AG08396 (cell line): ENCODE measurements around the gene CPNE8.

ENCODE experiments used
- DNase-seq: peaks from one replicate; pipeline ENCODE4 v3.0.0; 2012; ENCODE audit warnings: low spot score, mixed read lengths

The CPNE8 gene

DNA sequence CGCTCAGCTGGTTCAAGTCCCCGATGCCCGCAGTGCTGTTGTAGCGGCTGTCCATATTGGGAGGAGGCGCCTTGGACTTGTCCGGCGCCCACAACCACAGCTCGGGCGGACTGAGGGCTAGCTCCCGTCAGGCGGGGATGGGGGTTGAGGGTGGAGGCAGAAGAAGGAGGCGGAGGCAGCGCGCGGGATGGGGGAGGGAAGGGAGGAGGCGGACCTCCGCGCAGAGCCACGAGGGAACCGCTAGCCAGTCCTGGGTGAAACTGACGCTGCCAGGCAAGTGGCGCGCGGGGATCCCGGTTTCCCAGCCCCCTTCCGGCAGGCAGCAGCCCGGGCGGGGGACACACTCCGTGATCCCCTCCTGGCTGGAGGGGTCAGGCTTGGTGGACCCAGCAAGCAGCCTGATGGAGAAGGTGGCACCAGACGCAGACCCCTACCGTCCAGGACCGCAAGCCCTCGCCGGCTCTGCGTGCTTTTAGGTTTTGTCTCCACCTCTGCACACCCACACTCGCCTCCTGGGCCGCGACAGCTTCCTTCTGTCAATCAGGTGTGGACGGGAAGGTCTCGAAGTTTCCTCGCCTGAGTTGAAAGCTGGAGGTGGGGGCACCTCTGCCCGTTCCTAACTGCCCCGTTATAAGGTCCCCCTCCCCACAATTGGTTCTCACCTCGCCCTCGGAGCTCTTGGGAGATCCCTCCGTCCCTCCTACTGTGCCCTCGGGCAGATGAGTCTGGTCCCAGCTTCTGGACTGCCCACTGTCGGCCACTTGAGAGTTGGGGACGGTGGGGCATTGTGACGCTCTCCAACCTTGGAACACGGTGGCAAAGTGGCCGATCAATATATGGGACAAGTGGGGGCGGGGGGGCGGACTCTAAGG, at the start of gene CPNE8:
Gene CPNE8, minus strand, starts transcription at position 112 of the 872 bp plus-strand sequence. Its CDS starts 57 bp downstream, at position 55.
- DNase-seq, result peak; percentile 87

DNA sequence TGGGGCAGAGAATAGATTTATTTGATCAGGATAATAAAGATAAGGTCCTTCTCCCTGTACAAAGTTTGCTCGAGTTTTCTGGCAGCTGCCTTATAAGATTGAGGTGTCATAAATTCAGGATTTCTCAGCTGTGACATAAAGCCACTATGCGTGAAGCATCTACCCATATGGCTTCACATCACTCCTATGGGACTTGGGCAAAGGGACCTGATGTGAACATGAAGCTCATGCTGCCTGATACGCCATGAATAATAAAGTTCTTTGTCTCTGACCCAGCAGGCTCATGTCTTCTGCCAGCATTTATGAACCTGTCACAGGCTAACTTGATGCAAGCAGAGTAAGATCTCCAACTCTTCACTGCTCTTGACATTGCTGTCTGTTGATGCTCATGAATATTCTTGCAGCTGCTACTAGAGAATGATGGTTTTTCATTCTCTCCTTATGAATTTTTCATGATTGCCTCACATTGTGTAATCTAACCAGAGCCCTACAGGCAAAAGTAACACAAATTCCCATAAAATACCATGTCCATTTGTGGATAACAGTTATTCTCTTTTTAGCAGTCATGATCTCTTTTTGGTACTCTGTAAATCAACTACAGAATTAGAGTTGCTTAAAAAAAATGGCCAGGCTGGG, 49.0 kb upstream of the CPNE8 start:
- DNase-seq, result no peak

DNA sequence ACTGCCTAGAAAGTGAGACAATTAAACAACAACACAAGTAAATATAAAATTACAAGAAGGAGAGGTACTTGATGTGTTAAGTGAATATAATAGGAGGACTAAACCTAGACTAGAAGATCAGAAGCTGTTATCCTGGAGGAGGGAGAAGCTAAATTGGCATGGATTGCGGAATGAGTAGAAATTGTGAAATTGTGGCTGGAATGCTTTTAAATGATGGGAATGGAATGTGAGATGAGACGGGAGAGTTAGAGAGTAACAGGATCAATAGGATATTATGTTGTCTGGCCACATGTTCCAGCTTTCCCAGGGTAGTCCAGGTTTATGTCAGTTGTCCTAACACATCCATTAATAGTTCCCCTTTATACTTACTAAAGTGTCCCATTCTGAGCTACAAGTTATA, 44.0 kb upstream of the CPNE8 start:
- no peak for DNase-seq

DNA sequence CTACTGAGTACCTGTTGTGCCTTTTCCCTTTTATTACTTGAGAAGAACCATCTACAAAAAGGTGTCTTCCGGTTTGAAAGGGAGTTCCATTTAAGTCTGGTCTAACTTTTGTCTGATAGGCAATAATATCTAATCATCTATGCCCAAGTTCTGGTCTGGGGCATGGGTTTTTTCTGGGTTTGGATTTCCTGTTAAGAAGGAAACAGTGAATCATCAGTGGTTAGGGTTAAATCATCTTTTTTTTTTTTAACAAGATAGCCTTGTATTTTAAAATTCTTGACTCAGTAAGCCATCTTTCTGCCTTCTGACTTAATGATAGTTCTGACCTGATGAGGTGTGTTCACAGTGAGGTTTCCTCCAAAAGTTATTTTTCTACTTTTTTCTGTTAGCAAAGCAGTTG, 29.3 kb upstream of the CPNE8 start:
- no peak for DNase-seq

DNA sequence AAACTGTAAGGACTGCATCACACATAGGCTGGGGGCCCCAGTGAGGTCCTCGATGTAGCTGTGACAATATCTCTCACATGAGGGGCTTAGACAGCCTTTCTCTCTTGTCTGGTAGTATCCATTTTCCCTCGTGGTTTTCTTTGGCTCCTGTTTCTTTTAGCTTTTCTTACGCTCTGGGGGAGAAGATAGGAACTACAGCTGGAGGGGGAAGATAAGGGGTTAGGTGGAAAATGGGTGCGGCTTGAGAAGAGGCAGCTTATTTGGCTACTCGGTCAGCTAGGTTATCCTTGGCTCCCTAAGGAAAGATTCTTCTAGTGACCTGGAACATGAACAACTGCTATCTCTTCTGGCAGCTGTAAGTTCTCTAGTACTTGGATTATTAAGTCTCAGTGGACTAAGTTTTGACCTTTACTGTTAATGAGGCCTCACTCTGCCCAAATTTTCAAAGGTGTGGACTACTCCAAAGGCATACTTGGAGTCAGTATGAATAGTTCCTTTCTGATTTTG, 28.7 kb upstream of the CPNE8 start:
- DNase-seq, result no peak

DNA sequence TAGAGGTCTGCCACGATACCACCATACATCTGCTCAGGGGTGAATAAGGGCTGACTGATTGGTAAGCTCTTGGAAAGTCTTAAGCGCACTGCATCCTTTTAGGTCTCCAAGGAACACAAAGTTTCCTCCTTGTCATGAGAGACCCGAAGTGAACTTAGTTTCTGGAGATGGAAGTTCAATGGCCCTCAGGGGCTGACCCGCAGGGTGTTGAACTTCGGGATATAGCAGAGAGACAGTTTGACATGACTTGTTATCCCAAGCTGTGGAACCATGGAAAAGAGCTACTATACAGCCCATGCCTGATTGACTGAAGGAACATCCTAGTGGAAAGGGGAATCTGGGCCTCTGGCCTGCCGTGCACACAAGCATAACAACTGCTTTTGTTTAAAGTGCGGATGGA, 26.9 kb upstream of the CPNE8 start:
- DNase-seq, result no peak

DNA sequence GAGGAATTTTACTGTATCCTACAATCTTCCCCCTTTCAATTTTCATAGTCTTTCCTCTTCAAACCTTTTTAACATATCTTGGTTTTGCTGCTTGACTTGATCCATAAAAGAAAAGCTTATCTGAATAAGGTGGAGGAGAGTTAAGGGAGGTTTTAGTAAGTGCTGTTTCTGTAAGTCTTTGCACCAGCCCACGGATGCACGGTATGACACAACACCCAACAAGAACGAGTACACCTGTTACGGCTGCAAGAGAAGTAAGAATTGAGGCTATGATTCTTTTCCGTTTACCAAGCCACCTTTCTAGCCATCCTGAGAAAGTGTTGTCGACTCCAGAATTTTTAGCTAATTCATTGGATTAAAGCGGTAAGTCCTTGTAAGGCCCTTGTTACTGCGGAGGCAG, 26.1 kb upstream of the CPNE8 start:
- DNase-seq, result no peak

DNA sequence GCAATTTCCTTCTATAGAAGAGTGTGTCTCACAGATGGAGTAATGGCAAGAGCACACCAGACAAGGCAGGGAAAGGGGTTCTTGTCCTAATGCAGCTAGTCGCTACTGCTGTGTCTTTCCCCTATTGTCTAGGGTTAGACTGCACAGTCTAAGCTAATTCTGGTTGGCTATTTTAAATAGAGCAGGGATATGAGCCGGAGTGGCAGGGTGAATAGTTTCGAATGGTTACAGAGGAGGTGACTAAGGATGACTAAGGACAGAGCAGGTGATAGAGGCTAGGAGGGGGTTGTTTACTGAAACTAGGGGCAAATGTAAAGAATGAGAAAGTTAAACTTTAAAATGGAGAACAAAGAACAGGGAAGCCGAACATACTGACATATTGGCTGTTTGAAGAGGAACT, 25.6 kb upstream of the CPNE8 start:
- no peak for DNase-seq

DNA sequence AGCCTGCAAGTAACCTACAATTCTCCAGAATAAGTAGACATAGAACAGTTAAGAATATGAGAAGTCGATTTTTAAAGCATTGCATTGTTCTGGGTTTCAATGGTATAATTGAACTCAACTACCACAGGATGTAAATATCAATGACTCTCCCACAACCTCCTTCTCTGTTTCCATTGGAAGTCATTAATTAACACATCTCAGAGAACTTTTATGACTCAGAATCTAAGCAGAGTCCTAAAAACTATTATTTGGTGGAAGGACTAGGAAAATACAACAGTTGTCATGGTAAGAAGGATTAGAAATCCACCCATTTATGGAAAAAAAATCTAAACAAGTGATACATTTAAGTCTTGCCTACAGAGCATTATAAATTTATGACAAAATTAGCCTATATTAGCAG, 21.1 kb upstream of the CPNE8 start:
- DNase-seq, result no peak

DNA sequence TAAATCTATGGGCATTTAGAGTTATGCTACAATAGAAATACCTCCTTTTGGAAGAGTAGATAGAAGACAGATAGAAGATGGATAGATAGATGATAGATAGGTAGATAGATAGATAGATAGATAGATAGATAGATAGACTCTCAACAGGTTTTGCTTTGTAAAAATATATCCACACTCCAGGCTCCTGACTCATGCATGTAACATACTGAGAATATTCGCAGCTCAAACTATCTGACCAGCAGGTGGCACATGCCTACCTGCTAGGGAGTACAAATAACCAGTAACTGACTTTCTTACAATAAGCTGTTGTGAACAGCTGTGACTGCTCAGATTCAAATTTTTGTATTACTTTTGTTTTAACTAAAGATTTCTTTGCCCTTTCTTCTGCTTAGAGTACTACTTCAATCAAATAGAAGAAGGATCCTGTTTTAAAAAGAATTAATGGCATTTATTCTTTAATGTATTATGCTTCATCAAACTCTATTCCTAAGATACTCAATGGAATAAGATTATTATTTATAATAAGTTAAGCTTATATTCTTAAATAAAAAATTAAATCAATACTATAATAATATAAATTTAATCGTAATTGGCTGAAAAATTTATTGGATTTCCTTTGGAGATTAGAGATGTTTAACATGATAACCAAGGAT, 15.8 kb upstream of the CPNE8 start:
- peak; percentile 18 for DNase-seq

DNA sequence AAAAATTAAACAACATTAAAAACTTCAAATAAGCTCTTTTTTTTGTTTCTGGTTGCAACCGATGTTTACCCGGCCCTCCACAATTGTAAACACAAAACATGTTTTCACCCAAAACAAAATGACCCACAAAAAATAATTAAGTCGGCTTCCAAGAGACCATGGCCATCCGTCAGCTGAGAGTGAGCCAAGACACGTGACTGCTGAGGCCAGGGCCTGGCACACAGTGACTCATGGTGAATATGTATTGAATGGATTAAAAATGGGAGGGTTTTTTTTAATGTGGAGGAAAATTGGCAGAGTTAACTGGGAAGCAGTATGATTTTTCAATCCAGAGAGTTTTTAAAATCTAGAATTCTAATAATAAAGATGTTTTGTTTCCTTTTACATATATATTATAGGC, 13.8 kb upstream of the CPNE8 start:
- peak; percentile 13 for DNase-seq

DNA sequence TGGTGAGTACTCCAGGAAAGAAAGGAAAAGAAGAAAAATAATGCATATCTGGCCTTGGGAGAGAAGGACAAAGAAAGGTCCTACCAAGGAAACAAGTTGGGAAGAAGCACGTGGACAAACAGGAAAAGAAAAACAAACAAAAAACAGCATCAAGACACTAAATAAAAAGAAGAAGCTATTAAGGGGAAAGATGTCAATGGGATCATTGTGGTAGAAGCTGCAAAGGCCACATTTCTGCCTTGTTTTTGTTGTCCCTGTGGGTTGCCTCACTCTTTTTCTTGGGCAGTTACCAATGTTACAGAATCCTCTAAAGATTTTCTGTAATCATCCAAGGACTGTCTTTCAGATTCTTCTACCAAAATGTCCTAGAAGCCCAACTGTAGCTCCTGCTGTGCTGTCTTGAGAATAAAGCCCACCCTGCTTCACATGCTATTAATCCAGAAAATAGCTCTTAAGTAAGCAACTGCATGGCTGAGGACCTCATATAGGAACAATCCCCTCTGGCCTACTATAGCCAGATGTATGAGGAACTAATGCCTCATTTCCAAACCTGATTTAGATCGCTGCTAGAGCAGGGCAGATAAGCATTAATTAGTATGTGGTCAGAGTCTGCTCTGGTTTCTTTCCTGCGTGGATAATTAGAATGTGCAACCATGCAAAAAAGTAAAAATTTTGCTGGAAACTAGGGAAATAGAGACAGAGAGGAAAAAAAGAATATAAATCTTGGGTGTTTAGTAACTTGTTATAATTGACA, 10.2 kb upstream of the CPNE8 start:
- no peak for DNase-seq

DNA sequence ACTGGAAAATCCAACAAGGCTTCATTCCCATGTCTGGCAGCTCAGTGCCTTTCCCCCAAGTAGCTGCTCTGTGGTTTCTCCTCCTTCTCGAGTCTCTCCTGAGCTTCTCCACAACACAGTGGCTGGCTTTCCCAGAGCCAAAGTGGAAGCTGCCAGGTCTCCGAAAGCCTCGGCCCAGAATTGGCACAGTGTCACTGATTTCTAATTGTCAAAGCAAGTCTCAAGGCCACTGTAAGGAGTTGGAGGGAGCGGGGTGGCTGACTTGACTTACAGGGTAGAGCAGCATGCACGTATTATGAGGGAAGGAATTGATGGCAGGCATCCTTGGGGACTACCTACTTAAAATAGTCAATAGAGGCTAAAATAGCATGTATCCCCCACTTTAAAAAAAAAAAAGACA, 6.7 kb upstream of the CPNE8 start:
- no peak for DNase-seq

DNA sequence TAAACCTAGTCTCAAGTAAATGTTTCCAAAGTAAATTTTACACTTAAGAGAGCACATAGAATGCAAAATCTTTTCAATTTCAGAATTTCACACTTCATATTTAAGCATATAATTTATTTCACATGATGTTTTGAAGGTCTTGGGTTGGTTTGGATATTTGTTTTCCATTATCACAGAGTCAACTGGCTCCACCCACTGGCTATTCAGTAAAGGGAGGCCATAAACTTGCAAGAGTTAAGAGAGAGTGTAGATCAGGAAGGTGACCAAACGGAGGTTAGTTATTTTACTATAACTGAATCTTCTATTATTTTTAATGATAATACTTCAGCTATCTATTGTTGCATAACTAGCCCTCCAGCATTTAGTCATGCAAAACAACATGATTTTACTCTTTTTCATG, 6.2 kb upstream of the CPNE8 start:
- DNase-seq, result no peak

DNA sequence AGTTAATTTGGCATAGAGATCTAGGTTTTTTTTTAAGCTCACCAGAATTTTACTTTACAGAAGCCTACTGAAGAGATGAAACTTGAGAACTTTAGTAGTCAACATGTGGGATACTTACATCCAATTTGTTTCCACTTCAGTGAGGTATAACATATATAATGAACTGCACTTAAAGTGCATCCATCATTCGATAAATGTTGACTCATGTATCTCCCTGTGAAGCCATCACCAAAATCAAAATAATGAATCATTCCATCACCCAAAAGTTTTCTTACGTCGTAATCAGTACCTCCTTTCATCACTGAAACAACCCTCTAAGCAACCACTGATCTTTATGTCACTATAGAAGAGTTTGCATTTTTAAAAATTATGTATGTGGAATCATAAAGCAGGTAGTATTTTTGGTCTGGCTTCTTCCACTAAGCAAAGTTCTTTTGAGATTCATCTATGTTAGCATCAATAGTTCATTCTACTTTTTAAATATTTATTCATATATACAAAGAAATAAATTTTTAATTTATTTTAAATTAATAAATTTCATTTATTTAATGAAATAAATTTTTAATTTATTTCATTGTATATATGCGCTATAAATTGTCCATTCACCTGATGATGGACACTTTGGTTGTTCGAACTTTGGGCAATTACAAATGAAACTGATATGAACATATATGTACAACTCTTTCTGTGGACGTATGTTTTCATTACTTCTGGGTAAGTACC, 2.0 kb upstream of the CPNE8 start:
- no peak for DNase-seq

DNA sequence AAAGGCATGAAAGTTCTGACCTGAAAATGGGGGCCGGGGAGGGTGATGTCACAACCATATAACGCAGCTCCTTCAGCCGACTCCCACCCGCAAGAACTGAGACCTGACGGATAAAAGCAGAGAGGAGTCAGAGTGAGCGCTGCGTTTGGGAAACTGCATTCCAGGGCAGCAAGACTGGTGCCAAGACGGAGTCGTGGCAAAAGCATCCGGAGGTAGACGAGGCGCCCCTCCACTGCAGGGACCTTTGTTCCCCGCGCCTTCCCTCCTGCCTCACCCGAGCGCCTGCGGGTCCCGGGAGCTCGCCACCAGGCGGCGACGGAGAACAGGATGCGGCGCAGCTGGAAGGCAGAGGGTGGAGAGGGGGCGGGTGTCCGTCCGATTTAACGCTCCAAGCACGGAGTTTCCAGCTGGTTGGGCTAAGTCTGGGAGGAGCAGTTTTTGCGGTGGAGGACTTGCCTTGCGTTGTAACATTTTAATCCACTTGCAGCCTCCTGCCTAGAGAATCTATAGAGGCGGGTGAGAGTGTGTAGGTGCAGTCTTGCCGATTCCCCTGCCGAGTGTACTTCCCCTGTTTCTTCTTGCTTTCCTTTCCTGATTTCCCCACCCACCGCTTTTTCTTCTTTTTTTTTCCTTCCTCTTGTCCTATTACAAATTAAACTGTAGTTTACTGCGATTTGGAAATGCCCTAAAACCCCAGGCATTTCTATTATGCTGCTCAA, 1.2 kb upstream of the CPNE8 start:
- DNase-seq, result peak; percentile 90

DNA sequence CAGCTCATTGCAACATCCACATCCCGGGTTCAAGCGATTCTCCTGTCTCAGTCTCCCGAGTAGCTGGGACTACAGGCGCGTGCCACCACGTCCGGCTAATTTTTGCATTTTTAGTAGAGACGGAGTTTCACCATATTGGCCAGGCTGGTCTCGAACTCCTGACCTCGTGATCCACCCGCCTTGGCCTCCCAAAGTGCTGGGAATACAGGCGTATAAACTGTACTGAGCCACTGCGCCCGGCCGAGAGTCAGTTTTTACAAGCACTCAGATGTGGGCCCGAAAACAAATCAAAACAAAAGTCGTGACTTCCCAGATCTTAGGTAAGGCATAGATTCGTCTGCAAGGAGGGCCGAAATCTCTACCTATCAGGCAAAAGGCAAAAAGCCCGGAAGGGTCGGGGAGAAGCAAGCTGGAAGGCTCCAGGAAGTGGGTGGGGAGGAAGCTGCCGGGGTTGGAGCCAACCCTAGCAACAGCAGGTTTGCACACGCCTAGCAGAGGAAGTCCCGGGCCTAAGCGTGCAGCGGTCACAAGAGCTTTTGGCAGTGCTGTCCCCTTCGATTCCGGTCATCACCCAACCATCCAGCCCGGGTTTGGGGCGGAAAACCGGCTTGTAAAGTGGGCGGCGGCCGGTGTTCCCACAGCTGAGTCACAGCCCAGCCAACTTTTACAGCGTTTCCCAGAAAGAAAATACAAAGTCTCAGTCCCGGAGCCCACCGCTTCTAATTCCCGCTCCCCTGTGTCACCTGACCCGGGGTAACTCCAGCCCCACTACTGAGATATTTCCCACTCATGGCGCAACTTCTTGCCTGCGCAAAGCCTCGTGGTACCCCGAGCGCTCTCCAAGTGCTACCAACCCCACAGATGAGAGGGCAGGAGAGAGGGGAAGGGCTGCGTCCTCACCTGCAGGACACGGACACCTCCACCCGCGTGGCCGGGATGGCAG, 583 bp downstream of the CPNE8 start:
- DNase-seq, result peak; percentile 73

DNA sequence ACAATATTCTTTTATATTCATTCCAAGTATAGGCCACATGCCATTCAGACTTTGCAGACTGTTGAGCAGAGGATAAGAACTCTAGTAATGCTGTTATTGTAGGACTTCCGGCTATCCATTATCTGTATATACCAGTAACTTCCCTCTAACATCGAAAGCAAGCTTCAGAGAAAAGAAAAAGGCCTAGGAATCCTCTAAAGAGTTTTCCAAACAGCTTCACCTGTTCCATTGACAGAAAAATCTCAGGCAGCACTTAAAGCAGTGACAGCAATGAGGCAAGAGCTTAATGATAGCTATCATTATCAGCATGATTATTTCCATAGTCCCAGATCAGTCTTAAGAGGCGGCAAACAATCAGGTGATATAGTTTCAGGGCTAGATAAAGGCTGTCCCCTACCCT, 1.8 kb downstream of the CPNE8 start:
- DNase-seq, result no peak

DNA sequence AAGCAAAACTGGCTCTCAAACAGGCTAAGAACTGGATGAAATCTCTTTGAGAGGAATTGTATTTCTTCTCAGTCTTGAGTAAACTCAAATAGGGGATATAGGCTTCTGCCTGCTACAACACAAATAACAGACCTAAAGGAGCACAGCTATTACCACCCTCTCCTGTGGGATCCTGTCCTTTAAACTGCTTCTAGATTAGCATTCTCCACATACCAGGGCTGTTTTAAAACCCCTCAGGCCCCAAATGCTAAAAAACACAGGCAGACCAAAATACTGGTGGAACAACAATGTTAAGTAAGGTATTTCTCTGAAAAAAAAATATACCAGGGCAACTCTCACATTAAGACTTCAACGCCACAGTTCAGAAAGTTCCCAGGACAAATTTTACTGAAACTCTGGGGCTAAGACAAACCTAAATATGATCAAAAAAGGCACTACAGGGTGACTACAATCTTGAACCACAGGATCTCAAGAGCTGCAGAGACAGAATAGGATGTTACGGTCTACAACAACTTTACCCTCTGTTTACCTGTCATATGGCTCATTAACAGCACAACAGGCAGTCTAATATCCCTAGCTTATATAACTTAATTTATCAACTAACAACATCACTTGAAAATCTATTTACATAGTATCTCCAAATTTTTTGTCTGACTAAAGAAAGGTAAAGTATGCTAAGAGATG, 7.2 kb downstream of the CPNE8 start:
- no peak for DNase-seq
